ENCODE data around the gene ZNF77. TPM values are rescaled to one million over a fixed set of nuclear protein-coding genes. Genes with fewer than 3 reads are reported as not detected.
"Not testable (repeated sequence)": the region's sequence is repeated elsewhere in the genome, so short reads cannot be mapped to it uniquely, and the experiment has no call there.

Gene ZNF77
- total RNA-seq, 2 donors from 2014 or later: 4.6 to 7.1 TPM

- Histone ChIP-seq H3K27me3 (ENCODE audit: control insufficient read depth, insufficient read depth, low read length, poor library complexity, severe bottlenecking) (no peaks in the 10 kb centered on the region), H3K4me3 (ENCODE audit: low read length) (no peak overlapping the region), H3K36me3 (ENCODE audit: control insufficient read depth, insufficient read depth, low read length) (no peaks in the 10 kb centered on the region), H3K4me1 (ENCODE audit: control insufficient read depth, insufficient read depth, low read length) (no peaks in the 10 kb centered on the region), H3K9me3 (ENCODE audit: control insufficient read depth, low read length) (no peaks in the 10 kb centered on the region), H3K27ac (ENCODE audit: low read depth, low read length) (no peak overlapping the region), H3K9ac (ENCODE audit: extremely low read depth, low read length, poor library complexity, severe bottlenecking) (no peak overlapping the region)
- Mint-ChIP-seq H3K9me3 (peaks cover 8% of the 10 kb centered on the region), H3K36me3 (ENCODE audit: low read depth) (peaks cover 2% of the 10 kb centered on the region), H3K4me1 (no peaks in the 10 kb centered on the region), H3K27ac (no peak overlapping the region), H3K27me3 (ENCODE audit: insufficient read depth) (peaks cover 2% of the 10 kb centered on the region), H3K4me3 (no peak overlapping the region)
- no peak for TF ChIP-seq CTCF (conservative IDR thresholded peaks at IDR 0.05)
- DNase-seq: no peak
- WGBS, 2 experiments (ENCODE audit: insufficient coverage in 1 of 2, insufficient read length in 1 of 2): 88 to 89% methylated on average over 8 of the region's 8 CpGs
Observed at GRCh38 chr19:2967972-2968371, 23.2 kb upstream of the ZNF77 start.

GRCh38 chr19:2964874-2965273 lies 20.1 kb upstream of the ZNF77 start:
- H3K4me3 Mint-ChIP-seq: no peak overlapping the region
- peaks cover 8% of the 10 kb centered on the region for H3K9me3 Mint-ChIP-seq
- Histone ChIP-seq H3K9me3 (ENCODE audit: control insufficient read depth, low read length) (no peaks in the 10 kb centered on the region), H3K4me1 (ENCODE audit: control insufficient read depth, insufficient read depth, low read length) (no peaks in the 10 kb centered on the region), H3K27me3 (ENCODE audit: control insufficient read depth, insufficient read depth, low read length, poor library complexity, severe bottlenecking) (no peaks in the 10 kb centered on the region), H3K36me3 (ENCODE audit: control insufficient read depth, insufficient read depth, low read length) (no peaks in the 10 kb centered on the region), H3K4me3 (ENCODE audit: low read length) (no peak overlapping the region), H3K9ac (ENCODE audit: extremely low read depth, low read length, poor library complexity, severe bottlenecking) (no peak overlapping the region), H3K27ac (ENCODE audit: low read depth, low read length) (no peak overlapping the region)
- H3K36me3 Mint-ChIP-seq (ENCODE audit: low read depth): peaks cover 4% of the 10 kb centered on the region
- no peak for TF ChIP-seq CTCF (conservative IDR thresholded peaks at IDR 0.05)
- H3K27ac Mint-ChIP-seq: no peak overlapping the region
- WGBS, 2 experiments (ENCODE audit: insufficient coverage in 1 of 2, insufficient read length in 1 of 2): 95 to 98% methylated on average over 5 of the region's 5 CpGs
- peaks cover 2% of the 10 kb centered on the region for H3K4me1 Mint-ChIP-seq
- H3K27me3 Mint-ChIP-seq (ENCODE audit: insufficient read depth): no peaks in the 10 kb centered on the region
- no peak for DNase-seq

- not testable (repeated sequence) for H3K36me3 Mint-ChIP-seq (ENCODE audit: low read depth); H3K9me3 Mint-ChIP-seq; H3K4me1 ChIP-seq (ENCODE audit: control insufficient read depth, insufficient read depth, low read length); H3K9me3 ChIP-seq (ENCODE audit: control insufficient read depth, low read length); H3K27me3 ChIP-seq (ENCODE audit: control insufficient read depth, insufficient read depth, low read length, poor library complexity, severe bottlenecking); H3K4me3 Mint-ChIP-seq; H3K9ac ChIP-seq (ENCODE audit: extremely low read depth, low read length, poor library complexity, severe bottlenecking); H3K4me1 Mint-ChIP-seq; H3K27ac ChIP-seq (ENCODE audit: low read depth, low read length); H3K27ac Mint-ChIP-seq; H3K4me3 ChIP-seq (ENCODE audit: low read length); H3K27me3 Mint-ChIP-seq (ENCODE audit: insufficient read depth); DNase-seq; H3K36me3 ChIP-seq (ENCODE audit: control insufficient read depth, insufficient read depth, low read length)
- 94 to 96% methylated on average over 11 to 12 of the region's 12 CpGs for WGBS, 2 experiments (ENCODE audit: insufficient coverage in 1 of 2, insufficient read length in 1 of 2)
Observed at GRCh38 chr19:2963631-2964030, 18.9 kb upstream of the ZNF77 start.

- peaks cover 2% of the 10 kb centered on the region for H3K4me1 Mint-ChIP-seq
- no peaks in the 10 kb centered on the region for H3K27me3 ChIP-seq (ENCODE audit: control insufficient read depth, insufficient read depth, low read length, poor library complexity, severe bottlenecking)
- TF ChIP-seq CTCF (conservative IDR thresholded peaks at IDR 0.05): no peak
- H3K4me1 ChIP-seq (ENCODE audit: control insufficient read depth, insufficient read depth, low read length): no peaks in the 10 kb centered on the region
- H3K27ac ChIP-seq (ENCODE audit: low read depth, low read length): no peak overlapping the region
- peaks cover 8% of the 10 kb centered on the region for H3K9me3 Mint-ChIP-seq
- 94 to 96% methylated on average over 4 of the region's 5 CpGs for WGBS, 2 experiments (ENCODE audit: insufficient coverage in 1 of 2, insufficient read length in 1 of 2)
- no peak overlapping the region for H3K4me3 ChIP-seq (ENCODE audit: low read length)
- no peaks in the 10 kb centered on the region for H3K36me3 ChIP-seq (ENCODE audit: control insufficient read depth, insufficient read depth, low read length)
- peaks cover 2% of the 10 kb centered on the region for H3K27me3 Mint-ChIP-seq (ENCODE audit: insufficient read depth)
- H3K9me3 ChIP-seq (ENCODE audit: control insufficient read depth, low read length): no peaks in the 10 kb centered on the region
- H3K9ac ChIP-seq (ENCODE audit: extremely low read depth, low read length, poor library complexity, severe bottlenecking): no peak overlapping the region
- H3K27ac Mint-ChIP-seq: no peak overlapping the region
- H3K4me3 Mint-ChIP-seq: no peak overlapping the region
- no peak for DNase-seq
- peaks cover 4% of the 10 kb centered on the region for H3K36me3 Mint-ChIP-seq (ENCODE audit: low read depth)
Observed at GRCh38 chr19:2963122-2963521, 18.4 kb upstream of the ZNF77 start.

All from endodermal cell (in vitro differentiated cells).